OCI-LY7 (cell line): ENCODE results near the gene THSD7B. TPM values are rescaled to one million over a fixed set of nuclear protein-coding genes. Genes with fewer than 3 reads are reported as not detected.

Experiments
- BruUV-seq: library from RNA; stranded (reverse); fragments of 400-500 nt; replicated peaks from 2 replicates; lab custom pipeline; 2021; lab: Mats Ljungman, UMichigan
- CTCF ChIA-PET: fragments of 300-600 bp; sonication (Branson Sonifier 250); formaldehyde crosslinking; loops from one replicate; lab custom pipeline; 2022; ENCODE audit warnings: antibody characterized with exemption; ENCODE audit not compliant: unreplicated experiment; lab: Charles Lee
- POLR2A ChIA-PET: fragments of 300-600 bp; sonication (Branson Sonifier 250); formaldehyde crosslinking; loops from one replicate; lab custom pipeline; 2022; ENCODE audit warnings: antibody characterized with exemption; lab: Charles Lee
- DNase-seq: peaks from one replicate; pipeline ENCODE4 v3.0.0-alpha.2; 2015; ENCODE audit warnings: low spot score
- H2AFZ ChIP-seq: fragments of 200-600 bp; sonication (generic), shearing (Covaris generic); 2 replicates; pipeline ENCODE4 v1.6.1; 2014; ENCODE audit warnings: mild to moderate bottlenecking, antibody characterized with exemption, low read length, moderate library complexity
- H3K27ac ChIP-seq: fragments of 200-600 bp; sonication (generic); 2 replicates; pipeline ENCODE4 v1.5.1; 2014; ENCODE audit warnings: mixed run types, low read depth, mild to moderate bottlenecking, moderate library complexity, low read length, inconsistent platforms; ENCODE audit not compliant: poor library complexity, severe bottlenecking
- H3K36me3 ChIP-seq: fragments of 200-600 bp; sonication (generic); 2 replicates; pipeline ENCODE4 v1.6.1; 2014; ENCODE audit warnings: mild to moderate bottlenecking, antibody characterized with exemption, low read length, moderate library complexity, mixed read lengths; ENCODE audit not compliant: insufficient read depth
- H3K4me1 ChIP-seq: fragments of 200-600 bp; sonication (generic); 2 replicates; pipeline ENCODE4 v1.5.1; 2014; ENCODE audit warnings: mild to moderate bottlenecking, low read length; ENCODE audit not compliant: insufficient read depth, poor library complexity, severe bottlenecking
- H3K4me2 ChIP-seq: fragments of 200-600 bp; sonication (generic); 2 replicates; pipeline ENCODE4 v1.6.1; 2014; ENCODE audit warnings: mild to moderate bottlenecking, low read length
- H3K4me3 ChIP-seq: fragments of 200-600 bp; sonication (generic); 2 replicates; pipeline ENCODE4 v1.5.1; 2014; ENCODE audit warnings: mild to moderate bottlenecking, low read depth, low read length; ENCODE audit not compliant: poor library complexity, severe bottlenecking
- H3K79me2 ChIP-seq: fragments of 200-600 bp; sonication (generic); 2 replicates; pipeline ENCODE4 v1.6.1; 2016; ENCODE audit warnings: low read depth, mild to moderate bottlenecking, low read length, moderate library complexity, mixed read lengths; ENCODE audit not compliant: insufficient read depth
- H3K9me2 ChIP-seq: fragments of 200-600 bp; sonication (generic); 2 replicates; pipeline ENCODE4 v1.6.1; 2016; ENCODE audit warnings: mild to moderate bottlenecking, low read length, mixed read lengths; ENCODE audit not compliant: insufficient read depth
- H3K9me3 ChIP-seq: fragments of 200-600 bp; sonication (generic); 2 replicates; pipeline ENCODE4 v1.6.1; 2014; ENCODE audit warnings: mild to moderate bottlenecking, mixed run types, low read length, mixed read lengths
- H4K20me1 ChIP-seq: fragments of 200-600 bp; sonication (generic); 2 replicates; pipeline ENCODE4 v1.6.1; 2014; ENCODE audit warnings: mild to moderate bottlenecking, antibody characterized with exemption, low read length, moderate library complexity, mixed read lengths; ENCODE audit not compliant: insufficient read depth
- EZH2phosphoT487 ChIP-seq: fragments of 200-600 bp; sonication (generic); IDR thresholded peaks from 2 replicates; pipeline ENCODE4 v1.6.1; 2018; ENCODE audit warnings: low read depth, borderline replicate concordance, mild to moderate bottlenecking, mixed run types, antibody characterized with exemption, low read length, moderate library complexity, mixed read lengths
- intact Hi-C: fragments of 100-400 bp; cut with micrococcal nuclease; formaldehyde crosslinking; loops from one replicate; pipeline ENCODE4 v1.10.0; 2022; ENCODE audit not compliant: unreplicated experiment
- total RNA-seq, 2 experiments: library from RNA; depleted of rRNA in 1 of 2; stranded (reverse); fragments of >200 nt in 1 of 2; shearing (Covaris generic) in 1 of 2; gene quantifications; 2 replicates each; pipeline ENCODE4 v1.2.3, GENCODE V29; 2014 to 2022
- TF ChIP-seq, protein P1 (sequence below): fragments of 200-600 bp; sonication (generic); conservative IDR thresholded peaks from 2 replicates; pipeline ENCODE4 v1.5.1; 2014; ENCODE audit warnings: mild to moderate bottlenecking, antibody characterized with exemption, low read length, moderate library complexity, mixed read lengths

The THSD7B gene
- total RNA-seq, 2 experiments from 2014 or later, result 1.8 TPM

DNA sequence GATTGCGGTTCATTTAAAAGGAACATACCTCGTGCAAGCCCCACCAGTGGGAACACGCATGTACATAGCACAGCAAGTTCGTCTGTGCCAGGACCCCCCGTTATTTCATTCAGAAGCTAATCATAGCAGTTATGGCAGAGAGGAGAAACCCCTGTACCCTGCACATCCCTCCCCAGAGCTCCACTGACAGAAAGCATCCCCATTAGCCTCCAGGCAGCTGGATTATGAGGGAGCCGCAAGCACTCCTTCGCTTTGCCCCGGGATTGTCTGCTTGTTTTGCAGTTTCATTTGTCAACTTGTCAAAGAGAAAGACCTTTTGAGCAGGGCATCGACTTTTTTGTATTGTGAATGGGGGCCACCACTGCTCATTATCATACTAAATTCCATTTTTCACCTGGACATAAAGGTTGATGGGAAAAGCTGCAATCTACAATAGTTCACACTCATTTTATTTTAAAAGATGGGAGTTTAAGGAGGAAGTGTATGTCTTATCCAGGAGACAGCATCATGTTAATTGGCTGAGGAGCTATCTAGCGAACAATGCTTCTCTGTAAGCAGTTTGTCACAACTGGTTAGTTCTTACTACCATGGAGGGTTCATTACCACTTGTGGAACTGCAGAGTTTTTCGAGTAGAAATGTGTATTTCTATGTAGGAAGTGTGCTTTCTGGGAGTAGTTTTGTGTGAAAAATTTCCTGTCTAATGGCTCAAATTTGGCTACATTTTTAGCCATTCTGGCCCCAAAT lies 255.3 kb downstream of the THSD7B start:
- H3K9me3 ChIP-seq, result no peaks in the 10 kb centered on the region
- H3K4me1 ChIP-seq, result no peaks in the 10 kb centered on the region
- TF ChIP-seq EZH2phosphoT487, result no peak
- TF ChIP-seq, protein P1, sequence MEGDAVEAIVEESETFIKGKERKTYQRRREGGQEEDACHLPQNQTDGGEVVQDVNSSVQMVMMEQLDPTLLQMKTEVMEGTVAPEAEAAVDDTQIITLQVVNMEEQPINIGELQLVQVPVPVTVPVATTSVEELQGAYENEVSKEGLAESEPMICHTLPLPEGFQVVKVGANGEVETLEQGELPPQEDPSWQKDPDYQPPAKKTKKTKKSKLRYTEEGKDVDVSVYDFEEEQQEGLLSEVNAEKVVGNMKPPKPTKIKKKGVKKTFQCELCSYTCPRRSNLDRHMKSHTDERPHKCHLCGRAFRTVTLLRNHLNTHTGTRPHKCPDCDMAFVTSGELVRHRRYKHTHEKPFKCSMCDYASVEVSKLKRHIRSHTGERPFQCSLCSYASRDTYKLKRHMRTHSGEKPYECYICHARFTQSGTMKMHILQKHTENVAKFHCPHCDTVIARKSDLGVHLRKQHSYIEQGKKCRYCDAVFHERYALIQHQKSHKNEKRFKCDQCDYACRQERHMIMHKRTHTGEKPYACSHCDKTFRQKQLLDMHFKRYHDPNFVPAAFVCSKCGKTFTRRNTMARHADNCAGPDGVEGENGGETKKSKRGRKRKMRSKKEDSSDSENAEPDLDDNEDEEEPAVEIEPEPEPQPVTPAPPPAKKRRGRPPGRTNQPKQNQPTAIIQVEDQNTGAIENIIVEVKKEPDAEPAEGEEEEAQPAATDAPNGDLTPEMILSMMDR, result no peak
- H3K9me2 ChIP-seq, result no peaks in the 10 kb centered on the region
- H4K20me1 ChIP-seq, result no peaks in the 10 kb centered on the region
- H3K4me3 ChIP-seq, result no peak overlapping the region
- H3K79me2 ChIP-seq, result no peaks in the 10 kb centered on the region
- no peaks in the 10 kb centered on the region for H3K36me3 ChIP-seq
- DNase-seq, result no peak
- ChIA-PET CTCF (no interaction called here), POLR2A (interaction anchor here (1.2 kb wide), 1 partner anchor 9 kb away, joined by 4 read pairs; no protein-coding TSS in a partner anchor)
- no TSS peak for BruUV-seq
- H2AFZ ChIP-seq, result no peak overlapping the region
- no peak overlapping the region for H3K27ac ChIP-seq
- intact Hi-C loops, result no loop called here
- no peak overlapping the region for H3K4me2 ChIP-seq

DNA sequence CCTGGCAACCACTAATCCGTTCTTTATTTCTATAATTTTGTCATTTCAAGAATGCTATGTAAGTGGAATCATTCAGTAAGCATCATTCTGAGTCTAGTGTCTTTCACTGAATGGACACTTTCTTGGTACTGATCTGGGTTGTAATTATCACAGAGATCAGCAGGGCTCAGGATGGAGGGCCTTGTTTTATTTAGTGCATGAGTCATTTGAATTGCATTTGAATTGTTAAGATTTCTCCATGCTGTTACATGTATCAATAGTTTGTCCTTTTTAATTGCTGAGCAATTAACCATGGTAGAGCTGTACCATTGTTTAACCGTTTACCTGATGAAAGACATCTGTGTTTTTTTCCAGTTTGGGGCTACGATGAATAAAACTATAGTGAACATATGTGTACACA lies 256.4 kb downstream of the THSD7B start:
- Histone ChIP-seq H2AFZ (no peak overlapping the region), H3K4me2 (no peak overlapping the region), H3K27ac (no peak overlapping the region), H3K79me2 (no peaks in the 10 kb centered on the region), H4K20me1 (no peaks in the 10 kb centered on the region), H3K4me1 (no peaks in the 10 kb centered on the region), H3K9me3 (no peaks in the 10 kb centered on the region), H3K9me2 (no peaks in the 10 kb centered on the region), H3K4me3 (no peak overlapping the region), H3K36me3 (no peaks in the 10 kb centered on the region)
- CTCF ChIA-PET, result no interaction called here
- intact Hi-C loops, result no loop called here
- TF ChIP-seq, protein P1, result no peak
- no peak for TF ChIP-seq EZH2phosphoT487
- BruUV-seq, result no TSS peak
- POLR2A ChIA-PET, result no interaction called here
- DNase-seq, result no peak

DNA sequence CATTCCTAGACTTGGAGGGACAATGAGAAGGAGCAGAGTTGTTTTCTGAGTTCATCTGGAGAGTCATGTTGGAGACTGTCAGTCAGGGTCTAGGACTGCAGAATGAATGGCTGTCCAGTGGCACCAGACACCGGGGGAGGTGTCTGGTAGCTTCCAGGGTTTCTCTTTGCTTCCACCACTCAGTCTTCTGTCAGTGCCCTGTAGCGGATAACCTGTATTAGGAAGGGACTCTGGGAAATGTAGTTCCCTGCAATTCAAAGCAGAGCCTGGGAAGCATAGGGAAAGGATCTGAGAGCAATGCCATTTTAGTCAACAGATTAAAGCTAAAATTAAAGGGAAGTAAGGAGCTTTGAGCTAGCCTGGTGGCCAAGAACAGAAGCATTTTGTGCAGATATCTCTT lies 257.9 kb downstream of the THSD7B start:
- ChIA-PET CTCF (no interaction called here), POLR2A (no interaction called here)
- H3K4me1 ChIP-seq, result no peaks in the 10 kb centered on the region
- no peaks in the 10 kb centered on the region for H3K79me2 ChIP-seq
- no peaks in the 10 kb centered on the region for H3K36me3 ChIP-seq
- intact Hi-C loops, result no loop called here
- H3K9me2 ChIP-seq, result no peaks in the 10 kb centered on the region
- H4K20me1 ChIP-seq, result no peaks in the 10 kb centered on the region
- no peak overlapping the region for H3K4me3 ChIP-seq
- no peak overlapping the region for H2AFZ ChIP-seq
- no peaks in the 10 kb centered on the region for H3K9me3 ChIP-seq
- DNase-seq, result no peak
- no peak overlapping the region for H3K27ac ChIP-seq
- H3K4me2 ChIP-seq, result no peak overlapping the region
- no TSS peak for BruUV-seq
- TF ChIP-seq, protein P1, result no peak
- TF ChIP-seq EZH2phosphoT487, result no peak
